Mesothelial cell of epicardium (in vitro differentiated cells): ENCODE measurements around the gene GLRA3. TPM values are rescaled to one million over a fixed set of nuclear protein-coding genes. Genes with fewer than 3 reads are reported as not detected.

Experiments
- DNase-seq, 2 experiments: peaks; one replicate each; pipeline ENCODE4 v3.0.0; 2021; ENCODE audit warnings: low spot score in 2 of 2; ENCODE audit not compliant: unreplicated experiment in 2 of 2
- H3K27ac Mint-ChIP-seq: 2 replicates; pipeline ENCODE4 v1.8.0; 2021; ENCODE audit warnings: mixed read lengths
- H3K27me3 Mint-ChIP-seq: 2 replicates; pipeline ENCODE4 v1.8.0; 2021; ENCODE audit warnings: low read depth, mixed read lengths
- H3K36me3 Mint-ChIP-seq: 2 replicates; pipeline ENCODE4 v1.8.0; 2021; ENCODE audit warnings: mixed read lengths
- H3K4me1 Mint-ChIP-seq: 2 replicates; pipeline ENCODE4 v1.8.0; 2021; ENCODE audit warnings: mixed read lengths
- H3K4me3 Mint-ChIP-seq: 2 replicates; pipeline ENCODE4 v1.8.0; 2021; ENCODE audit warnings: mild to moderate bottlenecking, moderate library complexity, mixed read lengths
- H3K9me3 Mint-ChIP-seq: 2 replicates; pipeline ENCODE4 v1.8.0; 2021; ENCODE audit warnings: mixed read lengths
- total RNA-seq: library from RNA; stranded (reverse); gene quantifications from 3 replicates; pipeline ENCODE4 v1.2.1, GENCODE V29; 2021
- TF ChIP-seq, protein P1 (sequence below): fragments of 200-600 bp; sonication (generic); IDR thresholded peaks from one replicate; pipeline ENCODE4 v1.5.0; 2021; ENCODE audit warnings: antibody characterized with exemption; ENCODE audit not compliant: unreplicated experiment

The GLRA3 gene
- total RNA-seq, 1 donor from 2014 or later, result not detected

DNA sequence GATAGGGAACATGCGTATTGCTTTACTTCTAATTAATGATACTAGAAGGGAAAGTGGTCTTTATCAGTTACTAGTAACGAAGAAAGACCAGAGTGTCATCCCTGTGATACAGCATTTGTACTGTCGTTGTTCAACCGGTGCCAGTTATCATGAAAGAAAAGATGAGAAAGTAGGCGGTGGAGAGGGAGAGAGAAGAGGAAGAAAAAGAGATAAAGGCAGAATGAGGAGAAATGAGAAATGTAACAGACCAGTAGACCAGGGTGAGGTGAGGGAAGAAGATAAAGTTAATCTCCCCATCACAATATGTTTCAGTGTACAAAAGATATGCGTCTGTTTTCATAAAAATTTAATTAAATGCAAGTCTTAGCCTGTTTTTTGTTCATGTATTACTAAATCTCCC lies 171.6 kb downstream of the GLRA3 start:
- no peak for DNase-seq
- no peaks in the 10 kb centered on the region for H3K27me3 Mint-ChIP-seq

DNA sequence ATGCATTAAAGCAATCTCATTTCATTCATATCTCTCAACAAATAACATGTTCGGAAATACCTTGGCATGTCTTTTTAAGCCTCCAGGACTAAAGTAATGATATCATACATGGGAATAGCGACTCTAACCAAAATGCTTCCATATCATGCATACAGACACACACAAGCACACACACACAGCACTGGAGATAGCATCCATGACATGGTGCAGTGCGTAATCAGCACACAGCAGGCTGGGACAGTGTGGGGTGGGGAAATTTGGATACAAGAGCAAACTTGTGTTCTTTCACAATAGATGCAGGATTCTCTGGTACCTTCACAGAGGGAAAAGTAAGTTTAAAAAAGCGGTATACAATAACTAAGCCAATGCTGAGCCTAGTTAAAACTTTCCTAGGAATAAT lies 174.4 kb downstream of the GLRA3 start:
- Mint-ChIP-seq H3K4me3 (no peak overlapping the region), H3K36me3 (no peaks in the 10 kb centered on the region), H3K9me3 (no peaks in the 10 kb centered on the region), H3K27me3 (no peaks in the 10 kb centered on the region), H3K4me1 (no peaks in the 10 kb centered on the region), H3K27ac (no peak overlapping the region)
- no peak for DNase-seq
- TF ChIP-seq, protein P1, sequence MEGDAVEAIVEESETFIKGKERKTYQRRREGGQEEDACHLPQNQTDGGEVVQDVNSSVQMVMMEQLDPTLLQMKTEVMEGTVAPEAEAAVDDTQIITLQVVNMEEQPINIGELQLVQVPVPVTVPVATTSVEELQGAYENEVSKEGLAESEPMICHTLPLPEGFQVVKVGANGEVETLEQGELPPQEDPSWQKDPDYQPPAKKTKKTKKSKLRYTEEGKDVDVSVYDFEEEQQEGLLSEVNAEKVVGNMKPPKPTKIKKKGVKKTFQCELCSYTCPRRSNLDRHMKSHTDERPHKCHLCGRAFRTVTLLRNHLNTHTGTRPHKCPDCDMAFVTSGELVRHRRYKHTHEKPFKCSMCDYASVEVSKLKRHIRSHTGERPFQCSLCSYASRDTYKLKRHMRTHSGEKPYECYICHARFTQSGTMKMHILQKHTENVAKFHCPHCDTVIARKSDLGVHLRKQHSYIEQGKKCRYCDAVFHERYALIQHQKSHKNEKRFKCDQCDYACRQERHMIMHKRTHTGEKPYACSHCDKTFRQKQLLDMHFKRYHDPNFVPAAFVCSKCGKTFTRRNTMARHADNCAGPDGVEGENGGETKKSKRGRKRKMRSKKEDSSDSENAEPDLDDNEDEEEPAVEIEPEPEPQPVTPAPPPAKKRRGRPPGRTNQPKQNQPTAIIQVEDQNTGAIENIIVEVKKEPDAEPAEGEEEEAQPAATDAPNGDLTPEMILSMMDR, result no peak

More for the DNA sequence above, 171.6 kb downstream of the GLRA3 start:
- no peak overlapping the region for H3K4me3 Mint-ChIP-seq
- TF ChIP-seq, protein P1, result no peak
- H3K4me1 Mint-ChIP-seq, result no peaks in the 10 kb centered on the region
- H3K9me3 Mint-ChIP-seq, result peaks cover 9% of the 10 kb centered on the region
- H3K36me3 Mint-ChIP-seq, result no peaks in the 10 kb centered on the region
- H3K27ac Mint-ChIP-seq, result no peak overlapping the region

DNA sequence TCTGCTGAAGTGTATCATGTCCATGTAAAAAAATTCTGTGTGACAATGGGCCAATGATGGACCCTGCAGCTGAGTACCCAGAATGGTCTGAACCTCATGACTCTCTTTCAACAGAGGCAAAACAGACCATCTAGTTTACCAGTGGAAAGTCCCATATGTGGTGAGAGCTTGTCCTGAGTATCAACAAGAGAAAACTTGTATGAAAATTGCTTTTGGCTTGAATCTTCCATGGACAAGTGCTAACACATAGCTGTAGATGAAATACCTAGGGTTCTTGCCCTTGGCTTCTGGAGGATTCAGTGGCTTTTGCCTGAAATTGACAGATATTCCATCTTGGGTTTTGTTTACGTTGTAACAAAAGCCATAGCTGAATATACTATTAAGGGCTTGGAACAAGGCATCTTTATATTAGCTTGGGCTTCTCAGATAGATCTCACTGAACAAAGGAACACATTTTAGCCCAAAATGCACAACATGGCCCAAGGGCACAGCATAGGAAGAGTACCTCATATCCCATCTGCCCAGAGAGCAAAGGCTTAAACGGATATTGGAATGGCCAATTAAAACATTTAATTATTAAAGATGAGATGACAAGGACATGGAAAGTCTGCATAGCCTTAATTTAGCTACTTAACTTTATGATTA lies 178.2 kb downstream of the GLRA3 start:
- no peak overlapping the region for H3K4me3 Mint-ChIP-seq
- TF ChIP-seq, protein P1, result no peak
- DNase-seq, result no peak
- no peaks in the 10 kb centered on the region for H3K36me3 Mint-ChIP-seq
- no peaks in the 10 kb centered on the region for H3K4me1 Mint-ChIP-seq
- H3K27me3 Mint-ChIP-seq, result no peaks in the 10 kb centered on the region
- H3K9me3 Mint-ChIP-seq, result no peaks in the 10 kb centered on the region
- H3K27ac Mint-ChIP-seq, result no peak overlapping the region

DNA sequence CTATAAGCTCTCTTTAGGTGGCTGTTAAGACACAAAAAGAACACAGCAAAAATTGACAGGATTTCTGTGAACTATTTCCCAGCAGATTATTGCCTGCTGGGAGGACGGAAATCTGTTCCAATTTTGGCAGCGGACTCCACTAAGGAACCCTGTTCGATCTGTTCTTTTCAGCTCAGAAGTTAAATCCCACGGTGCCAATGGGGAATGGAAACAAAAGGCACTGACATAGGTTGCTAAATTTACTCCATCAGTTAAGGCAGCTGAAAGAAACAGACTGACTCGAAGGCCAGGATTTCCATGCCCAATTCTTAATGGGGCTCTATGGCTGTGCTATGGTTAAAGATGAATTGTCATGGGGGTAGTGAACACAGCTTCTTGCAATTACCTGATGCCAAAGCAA lies 180.2 kb downstream of the GLRA3 start:
- Mint-ChIP-seq H3K27me3 (no peaks in the 10 kb centered on the region), H3K9me3 (no peaks in the 10 kb centered on the region), H3K27ac (no peak overlapping the region), H3K4me1 (no peaks in the 10 kb centered on the region), H3K4me3 (no peak overlapping the region), H3K36me3 (no peaks in the 10 kb centered on the region)
- TF ChIP-seq, protein P1, result no peak
- DNase-seq, result no peak

DNA sequence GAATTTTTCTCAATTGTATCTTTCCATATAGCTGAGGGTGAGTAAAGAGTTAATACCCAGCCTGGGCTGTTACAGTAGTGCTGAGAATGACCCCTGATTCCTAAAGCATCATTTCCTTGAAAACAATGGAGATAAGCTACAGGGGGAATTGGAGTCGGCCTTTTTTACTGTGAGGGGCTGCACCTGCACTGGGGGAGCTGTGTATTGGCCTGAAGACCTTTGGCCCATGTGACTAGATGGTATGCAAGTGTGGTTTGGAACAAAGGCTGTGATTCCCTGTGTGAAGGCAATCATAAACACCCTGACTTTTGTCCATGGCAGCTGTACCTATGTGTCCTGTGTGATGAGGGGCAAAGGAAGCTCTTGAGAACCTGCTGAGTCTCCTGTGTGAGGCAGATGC lies 182.7 kb downstream of the GLRA3 start:
- Mint-ChIP-seq H3K27me3 (no peaks in the 10 kb centered on the region), H3K4me3 (no peak overlapping the region), H3K27ac (no peak overlapping the region), H3K4me1 (peaks cover 2% of the 10 kb centered on the region), H3K9me3 (no peaks in the 10 kb centered on the region), H3K36me3 (no peaks in the 10 kb centered on the region)
- TF ChIP-seq, protein P1, result no peak
- no peak for DNase-seq

DNA sequence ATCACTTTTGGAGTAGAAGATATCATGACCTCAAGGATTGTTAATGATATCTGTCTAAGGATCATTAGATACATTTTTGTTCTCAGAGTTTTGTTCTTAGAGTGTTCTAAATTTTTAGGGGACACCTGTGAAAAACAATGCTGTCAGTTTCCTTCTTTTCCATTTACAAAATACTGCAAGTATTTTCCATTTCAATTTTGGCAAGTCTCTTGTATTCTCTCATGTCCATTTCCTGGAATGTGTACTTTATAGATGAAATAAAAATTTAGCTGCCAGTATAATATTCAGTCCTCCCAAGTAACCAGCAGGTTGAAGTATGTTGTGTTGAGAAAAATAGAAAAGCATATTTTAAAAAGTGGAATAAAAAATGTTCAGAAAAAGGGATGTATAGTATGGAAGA lies 188.9 kb downstream of the GLRA3 start:
- Mint-ChIP-seq H3K9me3 (no peaks in the 10 kb centered on the region), H3K27me3 (no peaks in the 10 kb centered on the region), H3K4me3 (no peak overlapping the region), H3K27ac (no peak overlapping the region), H3K4me1 (peaks cover 2% of the 10 kb centered on the region), H3K36me3 (no peaks in the 10 kb centered on the region)
- DNase-seq, result no peak
- TF ChIP-seq, protein P1, result no peak
